Liver (tissue), 9 donors: ENCODE data around the gene NBAS. TPM values are rescaled to one million over a fixed set of nuclear protein-coding genes. Genes with fewer than 3 reads are reported as not detected.

Experiments used
- DNase-seq: peaks from one replicate; pipeline ENCODE4 v3.0.0-alpha.2; 2017; ENCODE audit warnings: low spot score
- H3K27ac ChIP-seq, 2 donors: one replicate each; pipeline ENCODE4 v1.7.0; 2013; ENCODE audit warnings: inconsistent platforms in 2 of 2, low read length in 2 of 2, control low read depth in 1 of 2, low read depth in 1 of 2, mild to moderate bottlenecking in 1 of 2
- H3K27me3 ChIP-seq, 4 donors: one replicate each; pipeline versions ENCODE4 v1.6.1 to v1.7.0; 2013; ENCODE audit warnings: low read length in 3 of 4, inconsistent platforms in 1 of 4, mild to moderate bottlenecking in 1 of 4, moderate library complexity in 1 of 4; ENCODE audit not compliant: control insufficient read depth in 4 of 4, insufficient read depth in 4 of 4
- H3K36me3 ChIP-seq, 4 donors: one replicate each; pipeline versions ENCODE4 v1.6.1 to v1.7.0; 2013; ENCODE audit warnings: low read length in 3 of 4, mild to moderate bottlenecking in 3 of 4, low read depth in 1 of 4, moderate library complexity in 1 of 4; ENCODE audit not compliant: control insufficient read depth in 4 of 4, insufficient read depth in 3 of 4
- H3K4me1 ChIP-seq, 4 donors: one replicate each; pipeline versions ENCODE4 v1.6.1 to v1.7.0; 2013; ENCODE audit warnings: low read length in 3 of 4, mild to moderate bottlenecking in 3 of 4, moderate library complexity in 1 of 4; ENCODE audit not compliant: control insufficient read depth in 4 of 4, insufficient read depth in 4 of 4
- H3K4me3 ChIP-seq, 3 donors: one replicate each; pipeline versions ENCODE4 v1.6.1 to v1.7.0; 2013; ENCODE audit warnings: low read length in 3 of 3, control low read depth in 1 of 3, low read depth in 1 of 3, mild to moderate bottlenecking in 1 of 3
- H3K9ac ChIP-seq, 2 donors: one replicate each; pipeline ENCODE4 v1.7.0; 2013; ENCODE audit warnings: low read length in 2 of 2, mild to moderate bottlenecking in 2 of 2, moderate library complexity in 2 of 2, control low read depth in 1 of 2, low read depth in 1 of 2
- H3K9me3 ChIP-seq, 4 donors: one replicate each; pipeline versions ENCODE4 v1.6.1 to v1.7.0; 2013; ENCODE audit warnings: low read length in 3 of 4; ENCODE audit not compliant: control insufficient read depth in 4 of 4
- EGR1 ChIP-seq, 2 donors: IDR thresholded peaks; 2 replicates each; pipeline ENCODE4 v1.6.1; 2016 to 2018; ENCODE audit warnings: antibody characterized with exemption in 2 of 2, low read depth in 2 of 2
- FOXA1 ChIP-seq: IDR thresholded peaks from 2 replicates; pipeline ENCODE4 v1.6.1; 2016; ENCODE audit warnings: antibody characterized with exemption
- FOXA2 ChIP-seq: IDR thresholded peaks from 2 replicates; pipeline ENCODE4 v1.6.1; 2016; ENCODE audit warnings: antibody characterized with exemption
- GABPA ChIP-seq, 2 donors: IDR thresholded peaks in 1 of 2; conservative IDR thresholded peaks in 1 of 2; 2 replicates each; pipeline ENCODE4 v1.6.1; 2016; ENCODE audit warnings: antibody characterized with exemption in 2 of 2, mild to moderate bottlenecking in 1 of 2, moderate library complexity in 1 of 2
- HNF4A ChIP-seq, 2 donors: conservative IDR thresholded peaks; 2 replicates each; pipeline ENCODE4 v1.6.1; 2016; ENCODE audit warnings: antibody characterized with exemption in 2 of 2, mild to moderate bottlenecking in 2 of 2
- HNF4G ChIP-seq: IDR thresholded peaks from 2 replicates; pipeline ENCODE4 v1.6.1; 2016; ENCODE audit warnings: antibody characterized with exemption
- JUND ChIP-seq, 2 donors: IDR thresholded peaks; 2 replicates each; pipeline ENCODE4 v1.6.1; 2016; ENCODE audit warnings: antibody characterized with exemption in 2 of 2
- NR2F2 ChIP-seq: IDR thresholded peaks from 2 replicates; pipeline ENCODE4 v1.6.1; 2016; ENCODE audit warnings: antibody characterized with exemption
- RXRA ChIP-seq, 2 donors: IDR thresholded peaks; 2 replicates each; pipeline ENCODE4 v1.6.1; 2017 to 2018; ENCODE audit warnings: antibody characterized with exemption in 2 of 2, mild to moderate bottlenecking in 1 of 2
- SP1 ChIP-seq: IDR thresholded peaks from 2 replicates; pipeline ENCODE4 v1.6.1; 2018; ENCODE audit warnings: antibody characterized with exemption, mild to moderate bottlenecking
- TAF1 ChIP-seq: conservative IDR thresholded peaks from 2 replicates; pipeline ENCODE4 v1.6.1; 2016; ENCODE audit warnings: antibody characterized with exemption, mild to moderate bottlenecking
- YY1 ChIP-seq: IDR thresholded peaks from 2 replicates; pipeline ENCODE4 v1.6.1; 2016; ENCODE audit warnings: antibody characterized with exemption, mild to moderate bottlenecking
- WGBS: extraction: QIAGEN DNeasy Blood & Tissue Kit; methylation state at CpG from one replicate; pipeline ENCODE4 v1.1.7; 2013; 5-methylcytosine and 5-hydroxymethylcytosine counted together
- polyA plus RNA-seq, 2 donors: library from polyadenylated mRNA; stranded (reverse) in 1 of 2; unstranded in 1 of 2; fragments of 200-250 nt in 1 of 2; fragments of >200 nt in 1 of 2; fragmentation: Nextera tagmentation in 1 of 2; extraction: Ambion mirVana in 1 of 2; gene quantifications; one replicate each; pipeline versions ENCODE4 v1.2.1 to v1.2.3, GENCODE V29; 2013 to 2015
- total RNA-seq, 2 donors: library from RNA; depleted of rRNA; stranded (reverse); fragments of >200 nt; gene quantifications; one replicate each; pipeline ENCODE4 v1.2.3, GENCODE V29; 2014
- TF ChIP-seq, protein P1 (sequence below): fragments of 150-350 bp; IDR thresholded peaks from 2 replicates; pipeline ENCODE4 v1.5.1; 2017; ENCODE audit warnings: improper control_type of control experiment, low read depth, low read length; ENCODE audit not compliant: missing input control
- TF ChIP-seq, protein P2 (sequence below): IDR thresholded peaks from 2 replicates; pipeline ENCODE4 v1.6.1; 2016; ENCODE audit warnings: antibody characterized with exemption
- TF ChIP-seq, protein P3 (sequence below): IDR thresholded peaks from 2 replicates; pipeline ENCODE4 v1.6.1; 2016; ENCODE audit warnings: antibody characterized with exemption
- TF ChIP-seq, protein P4 (sequence below): IDR thresholded peaks from 2 replicates; pipeline ENCODE4 v1.6.1; 2016; ENCODE audit warnings: antibody characterized with exemption
- TF ChIP-seq, protein P5 (sequence below): IDR thresholded peaks from 2 replicates; pipeline ENCODE4 v1.6.1; 2016; ENCODE audit warnings: antibody characterized with exemption, mild to moderate bottlenecking
- donor health status: healthy.
- donor health status: healthy.
- donor health status: healthy.
- donor health status: healthy.
- donor health status: healthy.

Gene NBAS
- total and polyA plus RNA-seq, 4 donors = 10.5 to 40.0 (median 18.9) TPM

DNA sequence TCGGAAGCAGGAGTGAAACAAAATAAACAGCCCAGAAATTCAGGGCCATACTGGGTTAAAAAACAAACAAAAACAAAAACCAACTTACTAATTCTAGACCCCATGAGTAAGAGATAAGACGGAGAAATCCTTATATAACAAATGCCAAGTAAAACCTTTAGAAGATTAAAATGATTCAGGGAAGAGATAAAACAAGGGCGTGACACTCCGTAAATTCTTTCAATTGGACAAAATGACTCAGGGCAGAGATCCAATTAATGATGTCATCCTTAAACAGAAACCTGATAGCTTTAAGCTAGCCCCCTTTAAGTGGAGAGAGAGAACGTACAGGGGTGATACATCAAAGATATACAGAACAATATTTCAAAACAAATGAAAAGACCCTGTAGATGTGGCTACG, 317.4 kb downstream of the NBAS start:
- H3K9me3 ChIP-seq = no peaks in the 10 kb centered on the region
- no peak for DNase-seq
- H3K27me3 ChIP-seq = no peaks in the 10 kb centered on the region
- H3K9ac ChIP-seq = no peak overlapping the region
- H3K4me1 ChIP-seq = no peaks in the 10 kb centered on the region
- no peaks in the 10 kb centered on the region for H3K36me3 ChIP-seq
- no peak overlapping the region for H3K27ac ChIP-seq
- 94% methylated on average over 6 of the region's 6 CpGs for WGBS
- TF ChIP-seq JUND (IDR thresholded peaks at IDR 0.05) (no peak), FOXA2 (no peak), HNF4G (no peak), TAF1 (no peak), EGR1 (IDR thresholded peaks at IDR 0.05; ENCODE audit: low read depth in 2 of 2) (no peak), GABPA (IDR thresholded peaks at IDR 0.05 in 1 of 2, conservative IDR thresholded peaks at IDR 0.05 in 1 of 2) (no peak), HNF4A (conservative IDR thresholded peaks at IDR 0.05) (no peak), NR2F2 (no peak), YY1 (no peak), RXRA (IDR thresholded peaks at IDR 0.05) (no peak), FOXA1 (no peak)
- TF ChIP-seq, protein P1, sequence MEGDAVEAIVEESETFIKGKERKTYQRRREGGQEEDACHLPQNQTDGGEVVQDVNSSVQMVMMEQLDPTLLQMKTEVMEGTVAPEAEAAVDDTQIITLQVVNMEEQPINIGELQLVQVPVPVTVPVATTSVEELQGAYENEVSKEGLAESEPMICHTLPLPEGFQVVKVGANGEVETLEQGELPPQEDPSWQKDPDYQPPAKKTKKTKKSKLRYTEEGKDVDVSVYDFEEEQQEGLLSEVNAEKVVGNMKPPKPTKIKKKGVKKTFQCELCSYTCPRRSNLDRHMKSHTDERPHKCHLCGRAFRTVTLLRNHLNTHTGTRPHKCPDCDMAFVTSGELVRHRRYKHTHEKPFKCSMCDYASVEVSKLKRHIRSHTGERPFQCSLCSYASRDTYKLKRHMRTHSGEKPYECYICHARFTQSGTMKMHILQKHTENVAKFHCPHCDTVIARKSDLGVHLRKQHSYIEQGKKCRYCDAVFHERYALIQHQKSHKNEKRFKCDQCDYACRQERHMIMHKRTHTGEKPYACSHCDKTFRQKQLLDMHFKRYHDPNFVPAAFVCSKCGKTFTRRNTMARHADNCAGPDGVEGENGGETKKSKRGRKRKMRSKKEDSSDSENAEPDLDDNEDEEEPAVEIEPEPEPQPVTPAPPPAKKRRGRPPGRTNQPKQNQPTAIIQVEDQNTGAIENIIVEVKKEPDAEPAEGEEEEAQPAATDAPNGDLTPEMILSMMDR = no peak
- TF ChIP-seq, protein P2, sequence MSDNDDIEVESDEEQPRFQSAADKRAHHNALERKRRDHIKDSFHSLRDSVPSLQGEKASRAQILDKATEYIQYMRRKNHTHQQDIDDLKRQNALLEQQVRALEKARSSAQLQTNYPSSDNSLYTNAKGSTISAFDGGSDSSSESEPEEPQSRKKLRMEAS = no peak
- TF ChIP-seq, protein P3, sequence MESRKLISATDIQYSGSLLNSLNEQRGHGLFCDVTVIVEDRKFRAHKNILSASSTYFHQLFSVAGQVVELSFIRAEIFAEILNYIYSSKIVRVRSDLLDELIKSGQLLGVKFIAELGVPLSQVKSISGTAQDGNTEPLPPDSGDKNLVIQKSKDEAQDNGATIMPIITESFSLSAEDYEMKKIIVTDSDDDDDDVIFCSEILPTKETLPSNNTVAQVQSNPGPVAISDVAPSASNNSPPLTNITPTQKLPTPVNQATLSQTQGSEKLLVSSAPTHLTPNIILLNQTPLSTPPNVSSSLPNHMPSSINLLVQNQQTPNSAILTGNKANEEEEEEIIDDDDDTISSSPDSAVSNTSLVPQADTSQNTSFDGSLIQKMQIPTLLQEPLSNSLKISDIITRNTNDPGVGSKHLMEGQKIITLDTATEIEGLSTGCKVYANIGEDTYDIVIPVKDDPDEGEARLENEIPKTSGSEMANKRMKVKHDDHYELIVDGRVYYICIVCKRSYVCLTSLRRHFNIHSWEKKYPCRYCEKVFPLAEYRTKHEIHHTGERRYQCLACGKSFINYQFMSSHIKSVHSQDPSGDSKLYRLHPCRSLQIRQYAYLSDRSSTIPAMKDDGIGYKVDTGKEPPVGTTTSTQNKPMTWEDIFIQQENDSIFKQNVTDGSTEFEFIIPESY = no peak
- H3K4me3 ChIP-seq = no peak overlapping the region

DNA sequence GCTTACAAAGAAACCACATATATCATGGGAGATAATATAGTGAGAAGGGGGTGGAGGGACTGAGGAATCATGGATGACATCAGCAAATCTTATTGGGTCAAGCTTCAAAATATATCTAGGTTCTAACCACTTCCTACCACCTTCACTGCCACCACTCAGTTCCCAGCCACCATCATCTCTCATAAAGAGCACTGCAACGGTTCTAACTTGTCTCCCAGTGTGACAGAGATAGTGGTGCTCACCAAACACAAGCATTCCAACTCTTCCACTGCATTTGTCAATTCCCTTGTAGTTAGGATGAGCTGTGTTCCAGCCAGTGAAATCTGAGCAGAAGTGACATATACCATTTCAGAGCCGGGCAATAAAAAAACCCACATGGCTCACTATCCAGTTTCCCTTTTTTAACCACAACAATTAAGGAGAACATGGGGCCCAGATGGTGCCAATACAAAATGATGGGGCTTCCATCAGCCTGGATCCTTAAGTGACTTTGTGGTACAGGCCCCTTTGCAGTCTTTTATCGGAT, 318.1 kb downstream of the NBAS start:
- Histone ChIP-seq H3K4me3 (no peak overlapping the region), H3K4me1 (no peaks in the 10 kb centered on the region), H3K27me3 (no peaks in the 10 kb centered on the region), H3K36me3 (peaks cover 0 to 1% (median 0%) of the 10 kb centered on the region in 4 donors), H3K9me3 (no peaks in the 10 kb centered on the region), H3K27ac (no peak overlapping the region), H3K9ac (no peak overlapping the region)
- 86% methylated on average over 3 of the region's 3 CpGs for WGBS
- TF ChIP-seq HNF4A (conservative IDR thresholded peaks at IDR 0.05) (no peak), TAF1 (no peak), YY1 (no peak), EGR1 (IDR thresholded peaks at IDR 0.05; ENCODE audit: low read depth in 2 of 2) (no peak), NR2F2 (no peak), JUND (IDR thresholded peaks at IDR 0.05) (no peak), GABPA (IDR thresholded peaks at IDR 0.05 in 1 of 2, conservative IDR thresholded peaks at IDR 0.05 in 1 of 2) (no peak), FOXA1 (no peak), SP1 (no peak), HNF4G (no peak)
- TF ChIP-seq, protein P2 = no peak
- TF ChIP-seq, protein P4, sequence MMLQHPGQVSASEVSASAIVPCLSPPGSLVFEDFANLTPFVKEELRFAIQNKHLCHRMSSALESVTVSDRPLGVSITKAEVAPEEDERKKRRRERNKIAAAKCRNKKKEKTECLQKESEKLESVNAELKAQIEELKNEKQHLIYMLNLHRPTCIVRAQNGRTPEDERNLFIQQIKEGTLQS = no peak
- TF ChIP-seq, protein P5, sequence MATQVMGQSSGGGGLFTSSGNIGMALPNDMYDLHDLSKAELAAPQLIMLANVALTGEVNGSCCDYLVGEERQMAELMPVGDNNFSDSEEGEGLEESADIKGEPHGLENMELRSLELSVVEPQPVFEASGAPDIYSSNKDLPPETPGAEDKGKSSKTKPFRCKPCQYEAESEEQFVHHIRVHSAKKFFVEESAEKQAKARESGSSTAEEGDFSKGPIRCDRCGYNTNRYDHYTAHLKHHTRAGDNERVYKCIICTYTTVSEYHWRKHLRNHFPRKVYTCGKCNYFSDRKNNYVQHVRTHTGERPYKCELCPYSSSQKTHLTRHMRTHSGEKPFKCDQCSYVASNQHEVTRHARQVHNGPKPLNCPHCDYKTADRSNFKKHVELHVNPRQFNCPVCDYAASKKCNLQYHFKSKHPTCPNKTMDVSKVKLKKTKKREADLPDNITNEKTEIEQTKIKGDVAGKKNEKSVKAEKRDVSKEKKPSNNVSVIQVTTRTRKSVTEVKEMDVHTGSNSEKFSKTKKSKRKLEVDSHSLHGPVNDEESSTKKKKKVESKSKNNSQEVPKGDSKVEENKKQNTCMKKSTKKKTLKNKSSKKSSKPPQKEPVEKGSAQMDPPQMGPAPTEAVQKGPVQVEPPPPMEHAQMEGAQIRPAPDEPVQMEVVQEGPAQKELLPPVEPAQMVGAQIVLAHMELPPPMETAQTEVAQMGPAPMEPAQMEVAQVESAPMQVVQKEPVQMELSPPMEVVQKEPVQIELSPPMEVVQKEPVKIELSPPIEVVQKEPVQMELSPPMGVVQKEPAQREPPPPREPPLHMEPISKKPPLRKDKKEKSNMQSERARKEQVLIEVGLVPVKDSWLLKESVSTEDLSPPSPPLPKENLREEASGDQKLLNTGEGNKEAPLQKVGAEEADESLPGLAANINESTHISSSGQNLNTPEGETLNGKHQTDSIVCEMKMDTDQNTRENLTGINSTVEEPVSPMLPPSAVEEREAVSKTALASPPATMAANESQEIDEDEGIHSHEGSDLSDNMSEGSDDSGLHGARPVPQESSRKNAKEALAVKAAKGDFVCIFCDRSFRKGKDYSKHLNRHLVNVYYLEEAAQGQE = no peak
- TF ChIP-seq, protein P1 = no peak
- DNase-seq = no peak
